ENCODE measurements around the gene CALU.

DNA sequence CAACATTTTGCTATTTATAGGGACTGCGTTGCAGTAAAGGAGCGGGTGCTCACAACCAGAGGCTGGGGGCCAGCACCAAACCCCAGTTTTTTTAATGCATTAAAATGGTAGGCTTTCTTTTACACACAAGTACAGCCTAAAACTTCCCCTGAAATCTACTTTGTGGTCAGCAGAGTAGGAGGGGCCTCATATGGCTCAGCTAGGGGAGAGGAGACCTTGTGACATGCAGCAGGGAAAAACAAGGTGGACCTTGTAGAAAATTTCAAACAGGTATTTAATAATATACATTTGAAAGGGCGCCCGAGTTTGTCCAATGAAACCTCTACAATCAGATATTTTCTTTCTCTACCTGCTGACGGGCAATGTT lies 54.0 kb downstream of the CALU start:
- TF ChIP-seq, protein P1, sequence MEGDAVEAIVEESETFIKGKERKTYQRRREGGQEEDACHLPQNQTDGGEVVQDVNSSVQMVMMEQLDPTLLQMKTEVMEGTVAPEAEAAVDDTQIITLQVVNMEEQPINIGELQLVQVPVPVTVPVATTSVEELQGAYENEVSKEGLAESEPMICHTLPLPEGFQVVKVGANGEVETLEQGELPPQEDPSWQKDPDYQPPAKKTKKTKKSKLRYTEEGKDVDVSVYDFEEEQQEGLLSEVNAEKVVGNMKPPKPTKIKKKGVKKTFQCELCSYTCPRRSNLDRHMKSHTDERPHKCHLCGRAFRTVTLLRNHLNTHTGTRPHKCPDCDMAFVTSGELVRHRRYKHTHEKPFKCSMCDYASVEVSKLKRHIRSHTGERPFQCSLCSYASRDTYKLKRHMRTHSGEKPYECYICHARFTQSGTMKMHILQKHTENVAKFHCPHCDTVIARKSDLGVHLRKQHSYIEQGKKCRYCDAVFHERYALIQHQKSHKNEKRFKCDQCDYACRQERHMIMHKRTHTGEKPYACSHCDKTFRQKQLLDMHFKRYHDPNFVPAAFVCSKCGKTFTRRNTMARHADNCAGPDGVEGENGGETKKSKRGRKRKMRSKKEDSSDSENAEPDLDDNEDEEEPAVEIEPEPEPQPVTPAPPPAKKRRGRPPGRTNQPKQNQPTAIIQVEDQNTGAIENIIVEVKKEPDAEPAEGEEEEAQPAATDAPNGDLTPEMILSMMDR (conservative IDR thresholded peaks at IDR 0.05 in 1 of 2, IDR thresholded peaks at IDR 0.05 in 1 of 2; ENCODE audit: extremely low read depth in 1 of 2, insufficient read depth in 1 of 2, low read depth in 1 of 2, low read length in 2 of 2): no peak
- TF ChIP-seq EZH2 (IDR thresholded peaks at IDR 0.05; ENCODE audit: borderline replicate concordance, low read length): no peak
